ENCODE data around the gene LHX3. TPM values are rescaled to one million over a fixed set of nuclear protein-coding genes. Genes with fewer than 3 reads are reported as not detected.
A peak's percentile ranks its signal among the peaks of the same experiment; 100 is the strongest.

The LHX3 gene
- total RNA-seq, 1 experiment from 2014 or later: 0.11 TPM

GRCh38 chr9:136247551-136247916 is 42.6 kb upstream of the LHX3 start:
- Histone ChIP-seq H3K36me3 (ENCODE audit: insufficient read depth, low read length, poor library complexity, severe bottlenecking) (no peaks in the 10 kb centered on the region), H3K4me1 (ENCODE audit: insufficient read depth, low read length, poor library complexity, severe bottlenecking) (peaks cover 12% of the 10 kb centered on the region), H3K27me3 (replicated peaks; ENCODE audit: insufficient read depth, low read depth, low read length, poor library complexity) (no peaks in the 10 kb centered on the region), H3K4me3 (ENCODE audit: low read depth, low read length, poor library complexity, severe bottlenecking) (no peak overlapping the region), H3K27ac (ENCODE audit: low read depth, low read length, poor library complexity, severe bottlenecking) (no peak overlapping the region), H3K9me3 (ENCODE audit: low read depth, low read length, poor library complexity, severe bottlenecking) (no peaks in the 10 kb centered on the region)
- no peak for DNase-seq (ENCODE audit: low spot score)
- intact Hi-C loops (cut with micrococcal nuclease; ENCODE audit: unreplicated experiment): no loop called here
- BruUV-seq (replicated peaks): no TSS peak
- POLR2A ChIA-PET (ENCODE audit: low non-redundant PET): no interaction called here
- TF ChIP-seq CTCF (conservative IDR thresholded peaks at IDR 0.05; ENCODE audit: low read depth, low read length) (no peak), EZH2 (IDR thresholded peaks at IDR 0.05; ENCODE audit: borderline replicate concordance, low read depth, low read length, poor library complexity, severe bottlenecking) (no peak)
- CTCF ChIA-PET: no interaction called here

- ChIA-PET POLR2A (ENCODE audit: low non-redundant PET) (no interaction called here), CTCF (no interaction called here)
- TF ChIP-seq CTCF (conservative IDR thresholded peaks at IDR 0.05; ENCODE audit: low read depth, low read length): no peak
- TF ChIP-seq EZH2 (IDR thresholded peaks at IDR 0.05; ENCODE audit: borderline replicate concordance, low read depth, low read length, poor library complexity, severe bottlenecking): no peak
- H3K36me3 ChIP-seq (ENCODE audit: insufficient read depth, low read length, poor library complexity, severe bottlenecking): no peaks in the 10 kb centered on the region
- no TSS peak for BruUV-seq (replicated peaks)
- H3K27ac ChIP-seq (ENCODE audit: low read depth, low read length, poor library complexity, severe bottlenecking): no peak overlapping the region
- peaks cover 12% of the 10 kb centered on the region for H3K4me1 ChIP-seq (ENCODE audit: insufficient read depth, low read length, poor library complexity, severe bottlenecking)
- no peaks in the 10 kb centered on the region for H3K27me3 ChIP-seq (replicated peaks; ENCODE audit: insufficient read depth, low read depth, low read length, poor library complexity)
- H3K9me3 ChIP-seq (ENCODE audit: low read depth, low read length, poor library complexity, severe bottlenecking): no peaks in the 10 kb centered on the region
- intact Hi-C loops (cut with micrococcal nuclease; ENCODE audit: unreplicated experiment): no loop called here
- DNase-seq (ENCODE audit: low spot score): no peak
- no peak overlapping the region for H3K4me3 ChIP-seq (ENCODE audit: low read depth, low read length, poor library complexity, severe bottlenecking)
Observed at GRCh38 chr9:136246849-136247550, 42.1 kb upstream of the LHX3 start.

GRCh38 chr9:136245219-136246150 is 40.6 kb upstream of the LHX3 start, which contains the start of gene QSOX2:
Gene QSOX2 (minus strand): TSS chr9:136245812. CDS start chr9:136245803, 9 bp downstream.
- H3K36me3 ChIP-seq (ENCODE audit: insufficient read depth, low read length, poor library complexity, severe bottlenecking): no peaks in the 10 kb centered on the region
- peaks cover 12% of the 10 kb centered on the region for H3K4me1 ChIP-seq (ENCODE audit: insufficient read depth, low read length, poor library complexity, severe bottlenecking)
- BruUV-seq (replicated peaks): no TSS peak
- TF ChIP-seq CTCF (conservative IDR thresholded peaks at IDR 0.05; ENCODE audit: low read depth, low read length) (no peak), EZH2 (IDR thresholded peaks at IDR 0.05; ENCODE audit: borderline replicate concordance, low read depth, low read length, poor library complexity, severe bottlenecking) (no peak)
- H3K27me3 ChIP-seq (replicated peaks; ENCODE audit: insufficient read depth, low read depth, low read length, poor library complexity): no peaks in the 10 kb centered on the region
- intact Hi-C loops (cut with micrococcal nuclease; ENCODE audit: unreplicated experiment): no loop called here
- ChIA-PET POLR2A (ENCODE audit: low non-redundant PET) (no interaction called here), CTCF (no interaction called here)
- H3K9me3 ChIP-seq (ENCODE audit: low read depth, low read length, poor library complexity, severe bottlenecking): no peaks in the 10 kb centered on the region
- peak; percentile 83 for DNase-seq (ENCODE audit: low spot score)
- H3K27ac ChIP-seq (ENCODE audit: low read depth, low read length, poor library complexity, severe bottlenecking): peak within 1 kb of the TSS; percentile 79
- H3K4me3 ChIP-seq (ENCODE audit: low read depth, low read length, poor library complexity, severe bottlenecking): peak within 1 kb of the TSS; percentile 87

Measured in A673 (cell line).